Raji (cell line): Measurements from ENCODE around the gene VASP.
A peak's percentile ranks its signal among the peaks of the same experiment; 100 is the strongest.

Experiments
- POLR2A ChIP-seq: IDR thresholded peaks from 2 replicates; pipeline ENCODE4 v1.6.1; 2011; ENCODE audit warnings: low read depth, low read length, control low read depth; ENCODE audit not compliant: insufficient read depth

The VASP gene

GRCh38 chr19:45501730-45502014 lies 5.6 kb upstream of the VASP start:
- no peak for TF ChIP-seq POLR2A

GRCh38 chr19:45502111-45502510 lies 5.2 kb upstream of the VASP start:
- TF ChIP-seq POLR2A, result no peak

GRCh38 chr19:45503909-45504308 lies 3.4 kb upstream of the VASP start:
- TF ChIP-seq POLR2A, result no peak

- TF ChIP-seq POLR2A, result no peak
Observed at GRCh38 chr19:45505151-45505995, 1.9 kb upstream of the VASP start.

DNA sequence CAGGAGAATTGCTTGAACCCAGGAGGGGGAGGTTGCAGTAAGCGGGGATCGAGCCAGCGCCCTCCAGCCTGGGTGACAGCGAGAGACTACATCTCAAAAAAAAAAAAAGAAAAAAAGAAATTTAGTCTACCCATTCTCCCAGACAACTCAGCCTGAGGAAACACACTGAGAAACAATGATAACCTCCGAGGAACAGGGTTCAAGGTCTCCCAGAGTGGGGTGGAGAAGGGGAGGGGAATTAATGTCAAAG lies 1.4 kb upstream of the VASP start:
- TF ChIP-seq POLR2A, result no peak

DNA sequence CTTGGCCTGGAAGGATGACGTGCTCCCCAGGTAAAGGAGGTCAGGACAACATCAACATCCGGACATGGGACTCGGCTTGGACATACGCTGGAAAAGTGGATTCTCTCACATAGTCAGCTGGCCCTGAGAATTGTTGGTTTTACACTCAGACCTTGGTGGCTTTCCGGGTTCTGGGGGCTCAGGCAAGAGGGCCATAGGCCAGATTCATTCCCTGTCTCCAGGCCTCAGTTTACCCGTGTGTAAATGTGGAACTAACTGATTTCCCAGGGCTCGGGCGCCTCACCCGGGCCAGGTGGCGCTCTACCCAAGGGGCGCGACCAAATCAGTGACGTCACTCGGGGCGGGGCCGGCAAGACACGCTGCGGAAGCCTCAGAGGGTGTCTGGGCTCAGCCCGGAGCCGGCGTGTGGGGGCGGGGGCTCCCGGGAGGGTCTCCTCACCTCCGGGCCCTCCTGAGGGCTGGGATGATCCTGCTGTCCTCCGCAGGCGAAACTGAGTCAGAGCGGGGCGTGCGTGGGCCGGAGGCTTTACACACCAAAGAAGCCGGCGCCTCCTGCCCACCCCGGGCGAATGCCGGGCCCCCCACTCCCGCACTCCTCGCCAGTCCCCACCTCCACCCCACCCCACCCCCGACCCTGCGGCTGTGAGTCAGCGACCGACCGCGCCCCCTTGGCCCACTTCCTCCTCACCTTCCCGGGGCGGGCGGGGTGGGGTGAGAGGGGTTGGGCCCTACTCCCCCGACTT lies 862 bp upstream of the VASP start:
- peak; percentile 85 for TF ChIP-seq POLR2A

GRCh38 chr19:45507872-45508416 lies 665 bp downstream of the VASP start:
- no peak for TF ChIP-seq POLR2A

GRCh38 chr19:45508417-45508860 lies 1.2 kb downstream of the VASP start:
- no peak for TF ChIP-seq POLR2A

GRCh38 chr19:45508861-45509691 lies 1.8 kb downstream of the VASP start:
- TF ChIP-seq POLR2A, result no peak

DNA sequence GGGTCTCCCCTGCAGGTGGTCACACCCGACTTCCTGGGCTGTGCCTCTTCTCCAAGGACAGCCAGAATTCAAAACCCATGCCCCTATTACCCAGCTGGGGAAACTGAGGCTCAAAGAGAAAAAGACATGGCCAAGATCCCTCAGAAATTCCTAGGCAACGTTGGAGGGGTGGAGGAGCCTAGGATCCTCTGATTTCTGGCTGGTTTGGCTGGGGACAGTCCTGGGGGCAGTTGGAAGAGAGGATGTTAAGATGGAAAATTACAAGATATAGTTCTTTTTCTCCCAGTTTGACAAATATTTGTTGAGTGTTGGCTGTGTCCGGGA lies 2.4 kb downstream of the VASP start:
- TF ChIP-seq POLR2A, result no peak

- no peak for TF ChIP-seq POLR2A
Observed at GRCh38 chr19:45511074-45511473, 3.8 kb downstream of the VASP start.

GRCh38 chr19:45512881-45513483 lies 5.7 kb downstream of the VASP start:
- TF ChIP-seq POLR2A, result no peak

DNA sequence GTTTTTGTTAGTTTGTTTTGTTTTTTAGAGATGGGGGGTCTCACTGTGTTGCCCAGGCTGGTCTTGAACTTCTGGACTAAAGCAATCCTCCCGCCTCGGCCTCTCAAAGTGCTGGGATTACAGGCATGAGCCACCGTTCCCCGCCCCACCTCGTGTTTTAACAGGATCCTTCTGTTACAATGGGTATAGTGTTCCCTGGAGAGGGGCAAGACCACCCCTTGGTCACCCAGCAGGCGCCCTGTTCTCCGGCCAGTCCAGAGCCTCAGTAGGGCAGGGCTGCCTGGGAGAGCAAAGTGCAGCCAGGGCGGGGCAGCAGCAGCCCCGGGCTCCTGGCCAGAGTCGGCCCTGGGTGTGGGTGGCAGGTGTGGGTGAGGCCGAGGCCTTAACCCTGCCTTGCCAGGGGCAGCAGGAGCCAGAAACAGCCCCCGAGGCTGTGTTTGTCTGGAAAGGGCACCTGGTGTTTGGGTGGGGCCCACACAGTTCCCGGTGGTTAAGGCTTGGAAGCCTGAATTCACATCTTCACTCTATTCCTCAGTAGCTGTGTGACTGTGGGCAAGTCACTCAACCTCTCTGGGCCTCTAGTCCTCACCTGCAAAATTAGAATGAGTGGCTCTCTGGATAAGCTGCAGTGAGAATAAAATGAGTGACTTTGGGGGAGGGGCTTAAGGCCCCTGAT lies 7.2 kb downstream of the VASP start:
- TF ChIP-seq POLR2A, result no peak

- no peak for TF ChIP-seq POLR2A
Observed at GRCh38 chr19:45515081-45515624, 7.9 kb downstream of the VASP start.
